Measurements from ENCODE around the gene MLF1. TPM values are rescaled to one million over a fixed set of nuclear protein-coding genes. Genes with fewer than 3 reads are reported as not detected.
A peak's percentile ranks its signal among the peaks of the same experiment; 100 is the strongest.
"Not testable (repeated sequence)": the region's sequence is repeated elsewhere in the genome, so short reads cannot be mapped to it uniquely, and the experiment has no call there.

Gene MLF1
- total RNA-seq, 1 donor = 14.9 TPM

- DNase-seq (ENCODE audit: low read depth) = peak; percentile 79
- peak; percentile 57 for TF ChIP-seq CTCF (IDR thresholded peaks at IDR 0.05; ENCODE audit: insufficient read depth, low read length)
Observed at GRCh38 chr3:158539414-158540014, 31.5 kb upstream of the MLF1 start.

GRCh38 chr3:158540066-158540465, 30.9 kb upstream of the MLF1 start:
- H3K4me3 ChIP-seq (ENCODE audit: low read depth, low read length) = no peak overlapping the region
- TF ChIP-seq CTCF (IDR thresholded peaks at IDR 0.05; ENCODE audit: insufficient read depth, low read length) = no peak
- DNase-seq (ENCODE audit: low read depth) = no peak

More at GRCh38 chr3:158539414-158540014, 31.5 kb upstream of the MLF1 start:
- H3K4me3 ChIP-seq (ENCODE audit: low read depth, low read length) = no peak overlapping the region

DNA sequence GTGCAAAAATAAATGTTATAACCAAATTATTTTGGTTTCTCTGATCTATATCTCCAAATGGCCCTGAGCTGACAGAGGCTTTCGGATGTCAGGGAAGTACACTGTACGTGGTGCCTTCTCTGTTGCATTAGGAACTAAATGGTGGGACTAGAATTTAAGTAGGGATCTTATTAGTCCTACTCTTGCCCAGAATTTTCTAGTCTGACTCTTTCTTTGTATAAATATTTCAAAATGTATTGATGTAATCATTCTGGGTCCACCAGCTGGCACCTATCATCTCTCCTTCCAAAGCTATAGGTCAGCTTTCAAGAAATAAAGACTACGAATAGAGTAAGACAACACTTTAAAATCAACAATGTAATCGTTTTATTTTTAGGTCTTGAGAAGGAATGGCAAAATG, 22.3 kb upstream of the MLF1 start:
- no peak for DNase-seq (ENCODE audit: low read depth)
- no peak for TF ChIP-seq CTCF (IDR thresholded peaks at IDR 0.05; ENCODE audit: insufficient read depth, low read length)
- no peak overlapping the region for H3K4me3 ChIP-seq (ENCODE audit: low read depth, low read length)

GRCh38 chr3:158549938-158550337, 21.1 kb upstream of the MLF1 start:
- not testable (repeated sequence) for DNase-seq (ENCODE audit: low read depth); H3K4me3 ChIP-seq (ENCODE audit: low read depth, low read length)

- no peak for TF ChIP-seq CTCF (IDR thresholded peaks at IDR 0.05; ENCODE audit: insufficient read depth, low read length)
- DNase-seq (ENCODE audit: low read depth) = no peak
- no peak overlapping the region for H3K4me3 ChIP-seq (ENCODE audit: low read depth, low read length)
Observed at GRCh38 chr3:158552124-158552523, 18.9 kb upstream of the MLF1 start.

DNA sequence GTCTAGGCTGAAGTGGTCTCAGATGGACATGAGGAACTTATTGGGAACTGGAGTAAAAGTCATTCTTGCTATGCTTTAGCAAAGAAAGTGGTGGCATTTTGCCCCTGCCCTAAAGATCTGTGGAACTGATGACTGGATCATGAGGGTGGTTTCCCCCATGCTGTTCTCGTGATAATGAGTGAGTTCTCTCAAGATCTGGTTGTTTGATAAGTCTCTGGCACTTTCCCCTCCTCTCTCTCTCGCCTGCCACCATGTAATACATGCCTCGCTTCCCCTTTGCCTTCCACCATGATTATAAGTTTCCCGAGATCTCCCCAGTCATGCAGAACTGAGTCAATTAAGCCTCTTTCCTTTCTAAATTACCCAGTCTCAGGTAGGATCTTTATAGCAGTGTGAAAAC, 11.5 kb upstream of the MLF1 start:
- TF ChIP-seq CTCF (IDR thresholded peaks at IDR 0.05; ENCODE audit: insufficient read depth, low read length) = no peak
- H3K4me3 ChIP-seq (ENCODE audit: low read depth, low read length) = no peak overlapping the region

GRCh38 chr3:158560979-158561378, 10.0 kb upstream of the MLF1 start:
- DNase-seq (ENCODE audit: low read depth) = no peak
- TF ChIP-seq CTCF (IDR thresholded peaks at IDR 0.05; ENCODE audit: insufficient read depth, low read length) = no peak
- H3K4me3 ChIP-seq (ENCODE audit: low read depth, low read length) = no peak overlapping the region

More for the DNA sequence above, 11.5 kb upstream of the MLF1 start:
- no peak for DNase-seq (ENCODE audit: low read depth)

Measured in fibroblast of the aortic adventitia (primary cell).